GM19397 (cell line): ENCODE measurements around the gene HHLA2.

Experiments
- ATAC-seq: cut with Tn5 transposase; IDR thresholded peaks from one replicate; pipeline ENCODE4 v1.9.1; 2021; ENCODE audit warnings: mild to moderate bottlenecking, moderate library complexity; ENCODE audit not compliant: unreplicated experiment

The HHLA2 gene

GRCh38 chr3:108416111-108416869 is 119.9 kb downstream of the HHLA2 start:
- ATAC-seq, result no peak

GRCh38 chr3:108420926-108421325 is 124.6 kb downstream of the HHLA2 start:
- no peak for ATAC-seq
